GM18505 (cell line): Measurements from ENCODE around the gene PI4KA.
A peak's percentile ranks its signal among the peaks of the same experiment; 100 is the strongest.
"Not testable (repeated sequence)": the region's sequence is repeated elsewhere in the genome, so short reads cannot be mapped to it uniquely, and the experiment has no call there.

Experiments used
- ATAC-seq: cut with Tn5 transposase; IDR thresholded peaks from one replicate; pipeline ENCODE4 v1.9.1; 2021; ENCODE audit not compliant: unreplicated experiment
- POLR2A ChIP-seq: IDR thresholded peaks from 4 replicates; pipeline ENCODE4 v1.6.1; 2011; ENCODE audit warnings: borderline replicate concordance; ENCODE audit not compliant: insufficient read depth, insufficient read length; ENCODE audit errors: extremely low read depth

PI4KA gene

DNA sequence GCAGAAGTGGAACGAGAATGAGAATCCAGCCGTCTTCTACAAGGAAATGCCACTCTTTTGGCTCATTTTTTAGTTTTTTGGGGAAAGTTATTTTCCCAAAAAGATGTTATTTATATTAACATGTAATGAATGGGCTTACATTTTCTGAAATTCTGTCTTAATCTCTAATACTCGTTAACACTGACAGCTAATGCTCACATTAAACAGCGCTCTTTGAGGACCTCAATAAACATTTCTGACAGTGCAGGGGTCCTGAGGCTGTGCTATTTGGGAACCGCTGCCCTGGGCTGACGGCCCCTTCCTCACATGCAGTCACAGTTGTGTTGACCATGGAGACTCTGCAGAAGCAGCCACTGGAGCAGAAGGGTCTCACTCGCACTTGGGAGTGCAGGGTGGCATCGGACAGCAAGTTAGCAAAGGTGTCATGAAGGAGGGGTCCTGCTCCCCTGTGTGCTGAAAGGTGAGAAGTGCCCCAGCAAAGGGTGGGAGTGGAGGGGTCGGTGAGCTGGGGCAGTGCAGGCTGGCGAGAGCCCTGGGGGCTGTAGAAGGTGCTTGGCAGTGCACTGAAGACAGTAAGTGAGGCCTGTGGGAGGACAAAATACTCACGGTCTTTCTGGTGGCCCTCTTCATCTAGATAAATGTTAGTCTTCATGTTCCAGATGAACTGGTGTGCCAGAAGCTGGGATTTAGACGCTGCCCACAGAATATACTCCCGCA lies 137.8 kb downstream of the PI4KA start:
- ATAC-seq = no peak
- TF ChIP-seq POLR2A = no peak

DNA sequence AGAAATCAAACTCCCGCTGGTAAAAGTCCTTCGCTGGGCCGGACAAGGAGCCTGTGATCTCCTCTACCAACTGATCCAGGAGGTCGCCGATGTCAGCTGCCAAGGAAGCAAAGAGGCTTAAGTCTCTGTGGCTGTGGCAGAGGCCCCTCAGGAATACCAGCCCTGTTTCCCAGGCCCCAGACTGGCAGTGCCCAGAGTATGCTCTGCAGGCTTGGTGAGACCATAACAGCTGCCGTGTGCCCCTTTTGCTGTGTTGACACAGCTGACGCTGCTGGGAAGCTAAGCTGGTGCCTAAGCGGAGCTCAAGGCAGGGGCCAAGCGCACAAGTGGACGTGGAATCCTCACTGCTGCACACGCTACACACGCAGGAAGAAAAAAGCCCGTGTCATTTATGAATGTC lies 139.9 kb downstream of the PI4KA start:
- ATAC-seq = not testable (repeated sequence)

DNA sequence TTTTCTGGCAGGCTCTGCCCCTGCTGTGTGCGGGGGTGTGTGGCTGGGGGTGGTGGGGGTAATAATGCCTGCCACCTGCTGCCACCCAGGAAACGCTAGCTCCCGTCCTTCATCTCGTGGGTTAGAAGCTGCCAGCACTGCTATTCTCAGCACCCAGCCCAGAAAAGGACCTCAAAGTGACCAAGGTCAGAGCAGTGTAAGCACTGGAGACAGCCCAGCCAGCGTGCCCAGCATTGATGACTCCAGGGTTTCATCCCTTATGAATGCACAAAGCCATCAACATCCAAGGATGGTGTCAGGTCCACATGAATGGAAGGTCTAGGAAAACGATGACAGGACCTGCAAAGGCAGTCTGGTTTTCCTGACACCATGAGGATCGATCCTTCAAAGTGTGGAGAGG lies 140.6 kb downstream of the PI4KA start:
- ATAC-seq = not testable (repeated sequence)

DNA sequence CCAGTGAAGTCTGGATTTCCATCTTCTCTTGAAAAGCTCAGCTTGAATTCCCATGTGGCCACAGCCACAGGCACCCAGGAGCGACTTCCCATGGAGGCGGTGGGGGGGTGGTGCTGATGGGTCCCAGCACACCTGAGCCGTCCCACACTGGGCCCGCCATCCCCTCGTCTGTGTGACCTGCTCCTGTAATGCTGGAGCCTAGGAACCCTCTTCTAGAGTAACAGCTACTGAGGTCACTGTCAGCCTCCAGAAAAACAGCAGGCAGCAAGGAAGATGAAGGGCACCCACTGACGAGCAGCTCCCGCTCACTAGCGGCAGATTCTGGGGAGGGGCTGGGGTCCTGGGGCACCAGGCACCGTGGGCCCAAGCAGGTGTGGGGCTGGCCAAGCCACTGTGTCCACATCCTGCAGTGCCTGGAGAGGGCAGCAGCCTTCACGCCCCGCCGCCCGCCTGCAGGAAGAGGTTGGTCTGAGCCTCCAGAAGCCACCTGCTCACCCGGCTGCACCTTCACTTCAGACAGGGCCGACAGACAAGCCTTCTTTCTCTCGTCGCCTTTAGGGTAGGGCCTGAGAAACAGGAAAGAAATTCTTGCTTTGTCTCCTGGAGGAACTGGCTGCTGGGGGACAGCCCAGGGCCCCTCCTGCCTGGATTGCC lies 141.3 kb downstream of the PI4KA start:
- not testable (repeated sequence) for ATAC-seq

DNA sequence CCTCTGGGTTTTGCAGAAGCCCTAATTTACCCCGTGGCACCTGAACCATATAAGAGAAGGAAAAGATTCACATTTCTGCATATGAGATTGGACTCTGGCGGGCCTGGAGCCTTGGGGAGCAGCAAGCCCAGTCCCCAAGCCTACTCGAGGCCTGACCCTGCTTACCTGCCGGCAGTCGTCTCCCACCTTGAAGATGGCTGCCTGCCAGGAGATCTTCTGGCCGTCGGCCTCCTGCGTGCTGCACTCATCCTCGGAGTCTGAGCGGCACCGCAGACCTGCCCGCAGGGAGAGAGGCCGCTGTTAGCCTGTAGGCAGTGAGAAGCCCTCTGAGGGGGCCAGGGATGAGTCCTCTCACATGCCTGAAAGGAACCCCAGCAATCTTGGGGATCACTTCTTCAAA lies 145.5 kb downstream of the PI4KA start:
- not testable (repeated sequence) for ATAC-seq

DNA sequence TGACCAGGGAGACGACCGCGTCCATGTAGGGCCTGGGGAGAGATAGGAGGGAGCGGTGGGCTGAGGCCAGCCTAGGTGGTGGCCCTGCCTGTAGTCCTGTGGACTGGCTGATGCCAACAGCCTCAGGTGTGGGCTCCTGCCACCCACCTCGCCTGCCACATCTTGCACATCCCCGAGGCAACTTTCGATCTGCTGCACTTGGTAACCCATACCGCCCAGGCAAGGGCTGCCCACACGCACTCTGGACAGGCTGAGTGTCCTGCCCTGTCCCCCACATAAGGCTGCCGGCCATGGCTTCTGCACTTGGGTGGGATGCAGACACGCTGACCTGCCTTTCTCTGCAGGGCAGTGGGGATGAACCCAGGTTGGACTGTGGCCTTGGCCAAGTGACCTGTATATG lies 148.6 kb downstream of the PI4KA start:
- ATAC-seq = not testable (repeated sequence)

GRCh38 chr22:20707549-20708118 lies 151.0 kb downstream of the PI4KA start:
- not testable (repeated sequence) for ATAC-seq

GRCh38 chr22:20703816-20704609 lies 154.6 kb downstream of the PI4KA start:
- ATAC-seq = peak; percentile 3

DNA sequence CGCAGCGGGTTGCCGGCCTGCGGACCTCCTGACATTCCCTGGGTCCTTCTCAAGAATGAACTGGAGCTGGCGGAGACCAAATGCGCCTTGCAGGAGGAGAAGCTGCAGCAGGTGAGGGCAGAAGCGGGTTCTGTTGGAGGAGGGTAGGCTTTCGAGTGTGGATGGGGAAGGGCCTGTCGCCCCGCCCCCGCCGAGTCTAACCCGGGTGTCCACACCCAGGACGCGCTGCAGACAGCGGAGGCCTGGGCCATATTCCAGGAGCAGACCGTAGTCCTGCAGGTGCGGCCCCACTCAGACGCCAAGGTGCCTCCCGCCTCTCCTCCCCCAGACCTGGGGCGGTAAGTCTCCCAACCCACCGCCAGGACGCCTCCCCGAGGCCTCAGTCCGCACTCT lies 155.2 kb downstream of the PI4KA start:
- ATAC-seq = peak; percentile 21

DNA sequence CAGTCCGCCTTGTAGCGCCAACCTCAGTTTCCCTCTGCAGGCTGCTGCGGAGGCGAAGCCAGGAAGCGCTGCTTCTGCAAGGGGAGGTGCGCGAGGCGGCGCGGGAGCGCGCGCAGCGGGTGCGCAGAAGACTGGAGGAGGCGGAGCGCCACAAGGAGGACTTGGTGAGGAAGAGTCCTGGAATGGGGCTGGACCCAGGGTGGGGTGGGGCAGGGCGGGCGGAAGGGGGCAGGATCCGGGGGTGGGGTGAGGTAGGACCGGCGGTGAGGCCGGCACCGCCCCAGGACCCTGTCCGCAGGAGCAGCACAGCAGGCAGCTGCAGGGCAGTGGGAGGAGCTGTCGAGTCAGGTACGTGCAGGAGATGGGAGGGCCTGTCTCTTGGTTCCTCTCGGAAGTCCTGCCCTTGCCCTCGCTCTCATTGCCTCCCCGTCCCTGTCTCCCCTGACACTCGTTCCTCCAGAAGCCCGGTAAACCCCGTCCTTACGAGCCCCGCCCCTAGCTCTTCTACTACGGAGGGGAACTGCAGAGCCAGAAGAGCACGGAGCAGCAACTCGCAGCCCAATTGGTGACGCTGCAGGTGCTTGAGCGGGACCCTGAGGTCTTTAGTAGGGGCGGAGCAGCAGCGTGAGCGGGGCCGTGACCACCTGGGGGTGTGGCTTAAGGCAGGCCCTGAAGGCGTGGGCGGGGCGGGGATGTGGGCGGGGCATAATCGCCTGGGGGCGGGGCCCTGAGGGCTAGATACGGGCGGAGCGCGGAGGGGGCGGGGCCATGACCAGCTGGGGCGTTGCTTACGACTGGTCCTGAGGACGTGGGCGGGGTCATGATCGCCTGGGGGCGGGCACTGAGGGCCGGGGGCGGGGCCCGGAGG lies 155.8 kb downstream of the PI4KA start:
- peak; percentile 65 for ATAC-seq

DNA sequence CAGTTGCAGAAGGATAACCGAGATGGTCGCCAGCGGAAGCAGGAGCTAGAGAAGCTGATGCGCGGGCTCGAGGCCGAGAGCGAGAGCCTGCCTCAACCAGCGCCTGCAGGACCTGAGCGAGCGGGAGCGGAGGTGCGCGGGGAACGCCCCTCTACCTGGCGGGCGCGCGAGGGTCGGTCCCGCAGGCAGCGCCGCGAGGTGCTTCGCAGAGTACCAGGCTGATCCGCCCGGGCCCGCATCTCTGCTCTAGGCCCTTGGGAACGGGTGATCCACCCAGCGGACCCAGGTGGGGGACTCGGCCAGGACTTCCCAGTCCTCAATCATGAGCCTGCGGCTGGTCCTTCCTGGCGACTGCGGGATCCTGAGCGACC lies 156.5 kb downstream of the PI4KA start:
- peak; percentile 16 for ATAC-seq

GRCh38 chr22:20701680-20702136 lies 156.9 kb downstream of the PI4KA start:
- peak; percentile 9 for ATAC-seq

GRCh38 chr22:20700347-20700746 lies 158.3 kb downstream of the PI4KA start:
- ATAC-seq = not testable (repeated sequence)

GRCh38 chr22:20699856-20700255 lies 158.8 kb downstream of the PI4KA start:
- ATAC-seq = not testable (repeated sequence)

- not testable (repeated sequence) for ATAC-seq
Observed at GRCh38 chr22:20697481-20698113, 161.0 kb downstream of the PI4KA start.

GRCh38 chr22:20696056-20696455 lies 162.6 kb downstream of the PI4KA start:
- ATAC-seq = not testable (repeated sequence)

GRCh38 chr22:20695205-20695604 lies 163.4 kb downstream of the PI4KA start:
- not testable (repeated sequence) for ATAC-seq

DNA sequence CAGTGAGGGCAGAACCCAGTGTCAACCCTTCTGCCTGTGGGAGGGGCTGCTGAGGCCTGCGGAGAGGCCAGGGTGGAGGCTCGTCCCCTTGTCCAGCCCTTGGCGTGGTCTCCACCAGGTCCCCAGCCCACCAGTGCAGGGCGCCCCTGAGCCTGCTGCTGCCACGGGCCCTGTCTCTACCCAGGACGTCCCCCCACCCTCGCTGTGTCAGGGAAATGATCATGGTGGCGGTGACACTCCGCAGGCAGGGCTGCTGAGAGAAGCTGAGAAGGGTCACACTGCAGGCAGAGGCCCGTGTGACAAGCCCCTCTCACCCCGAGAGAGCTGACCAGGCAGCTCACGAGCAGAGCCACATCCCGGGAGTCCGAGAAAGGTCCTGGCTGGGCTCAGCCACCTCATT lies 164.4 kb downstream of the PI4KA start:
- not testable (repeated sequence) for ATAC-seq

GRCh38 chr22:20692926-20693325 lies 165.7 kb downstream of the PI4KA start:
- ATAC-seq = not testable (repeated sequence)
